H1 (cell line): Measurements from ENCODE around the gene PLEKHA4. TPM values are rescaled to one million over a fixed set of nuclear protein-coding genes. Genes with fewer than 3 reads are reported as not detected.
A peak's percentile ranks its signal among the peaks of the same experiment; 100 is the strongest.

ENCODE experiments used
- CTCF ChIA-PET: fragments of 300-600 bp; sonication (Branson Sonifier 250); formaldehyde crosslinking; loops from one replicate; lab custom pipeline; 2021; ENCODE audit not compliant: partially characterized antibody; lab: Charles Lee
- POLR2A ChIA-PET: fragments of 300-600 bp; sonication (Branson Sonifier 250); formaldehyde crosslinking; loops from one replicate; lab custom pipeline; 2021; ENCODE audit warnings: inconsistent platforms; ENCODE audit not compliant: partially characterized antibody; lab: Charles Lee
- DNase-seq, 2 experiments: peaks; one replicate each; pipeline versions ENCODE4 v3.0.0 to v3.0.0-alpha.2; 2010 to 2022; ENCODE audit warnings: low spot score in 2 of 2, low read depth in 1 of 2, mixed read lengths in 1 of 2
- FAIRE-seq: peaks from 2 replicates; lab custom pipeline; 2011; peaks lifted over from hg19 to GRCh38; lab: Jason Lieb, UNC
- H2AFZ ChIP-seq: 2 replicates; pipeline ENCODE4 v1.8.1; 2012; ENCODE audit warnings: low read length, inconsistent platforms
- H2AK5ac ChIP-seq: 2 replicates; pipeline ENCODE4 v1.6.1; 2013; ENCODE audit warnings: low read depth, low read length
- H2BK120ac ChIP-seq: replicated peaks from 2 replicates; pipeline ENCODE3; 2013; ENCODE audit warnings: low read depth, low read length, inconsistent platforms
- H2BK12ac ChIP-seq: 2 replicates; pipeline ENCODE4 v1.6.1; 2013; ENCODE audit warnings: low read depth, low read length
- H2BK15ac ChIP-seq: 2 replicates; pipeline ENCODE4 v1.6.1; 2013; ENCODE audit warnings: low read length
- H2BK20ac ChIP-seq: 2 replicates; pipeline ENCODE4 v1.6.1; 2013; ENCODE audit warnings: low read length
- H2BK5ac ChIP-seq: 2 replicates; pipeline ENCODE4 v1.6.1; 2013; ENCODE audit warnings: low read depth, low read length
- H3K14ac ChIP-seq: 2 replicates; pipeline ENCODE4 v1.6.1; 2013; ENCODE audit warnings: inconsistent platforms; ENCODE audit not compliant: insufficient read length
- H3K18ac ChIP-seq: 2 replicates; pipeline ENCODE4 v1.6.1; 2013; ENCODE audit warnings: low read length; ENCODE audit errors: extremely low read depth
- H3K23ac ChIP-seq: 2 replicates; pipeline ENCODE4 v1.6.1; 2013; ENCODE audit warnings: inconsistent platforms; ENCODE audit not compliant: insufficient read length
- H3K23me2 ChIP-seq: 2 replicates; pipeline ENCODE4 v1.6.1; 2013; ENCODE audit warnings: low read depth, low read length
- H3K27ac ChIP-seq: 2 replicates; pipeline ENCODE4 v1.6.1; 2011; ENCODE audit warnings: low read depth, low read length, inconsistent platforms
- H3K27me3 ChIP-seq, 4 experiments: replicated peaks in 1 of 4; 1 replicate in 1 of 4; 2 replicates in 3 of 4; pipeline versions ENCODE4 v1.6.1 to v1.8.1; 2011 to 2013; ENCODE audit warnings: low read length in 3 of 4, mild to moderate bottlenecking in 3 of 4, inconsistent platforms in 2 of 4, mixed read lengths in 2 of 4, moderate library complexity in 1 of 4; ENCODE audit not compliant: control insufficient read depth in 3 of 4, insufficient read depth in 3 of 4; ENCODE audit errors: extremely low read depth in 1 of 4
- H3K36me3 ChIP-seq, 4 experiments: 2 replicates each; pipeline versions ENCODE4 v1.6.1 to v1.8.1; 2011 to 2013; ENCODE audit warnings: mild to moderate bottlenecking in 4 of 4, low read length in 3 of 4, moderate library complexity in 2 of 4, control low read depth in 1 of 4, inconsistent platforms in 1 of 4; ENCODE audit not compliant: insufficient read depth in 4 of 4, control insufficient read depth in 2 of 4
- H3K4ac ChIP-seq: replicated peaks from 2 replicates; pipeline ENCODE3; 2013; ENCODE audit warnings: low read length, low read depth, mixed read lengths, inconsistent platforms; ENCODE audit not compliant: insufficient read length
- H3K4me1 ChIP-seq, 4 experiments: replicated peaks in 1 of 4; 1 replicate in 1 of 4; 2 replicates in 3 of 4; pipeline versions ENCODE4 v1.6.1 to v1.8.1; 2011 to 2013; ENCODE audit warnings: low read length in 3 of 4, inconsistent platforms in 2 of 4, mixed read lengths in 1 of 4; ENCODE audit not compliant: insufficient read depth in 4 of 4, control insufficient read depth in 3 of 4
- H3K4me2 ChIP-seq, 2 experiments: 2 replicates each; pipeline versions ENCODE4 v1.6.1 to v1.8.1; 2011 to 2013; ENCODE audit warnings: low read depth in 2 of 2, low read length in 2 of 2, control low read depth in 1 of 2, inconsistent platforms in 1 of 2, mild to moderate bottlenecking in 1 of 2; ENCODE audit not compliant: insufficient read depth in 1 of 2
- H3K4me3 ChIP-seq, 4 experiments: fragments of 200-600, 300-600 bp in 1 of 4; sonication (generic), shearing (Covaris generic), sonication (Bioruptor Twin) in 1 of 4; 2 replicates each; pipeline versions ENCODE4 v1.5.1 to v1.8.1; 2011 to 2016; ENCODE audit warnings: low read length in 4 of 4, low read depth in 3 of 4, control low read depth in 2 of 4, inconsistent platforms in 2 of 4, mild to moderate bottlenecking in 2 of 4, mixed read lengths in 1 of 4, moderate library complexity in 1 of 4; ENCODE audit not compliant: insufficient read depth in 2 of 4; ENCODE audit errors: extremely low read depth in 1 of 4
- H3K56ac ChIP-seq: replicated peaks from 2 replicates; pipeline ENCODE3; 2013; ENCODE audit warnings: low read depth, mild to moderate bottlenecking, mixed read lengths, low read length, inconsistent platforms; ENCODE audit not compliant: insufficient read length
- H3K79me1 ChIP-seq: 2 replicates; pipeline ENCODE4 v1.6.1; 2013; ENCODE audit warnings: low read depth, low read length, control low read depth
- H3K79me2 ChIP-seq, 2 experiments: 2 replicates each; pipeline versions ENCODE4 v1.6.1 to v1.8.1; 2012 to 2013; ENCODE audit warnings: low read length in 2 of 2, mild to moderate bottlenecking in 2 of 2, inconsistent platforms in 1 of 2; ENCODE audit not compliant: insufficient read depth in 2 of 2, control insufficient read depth in 1 of 2
- H3K9ac ChIP-seq, 4 experiments: replicated peaks in 1 of 4; 1 replicate in 1 of 4; 2 replicates in 3 of 4; pipeline versions ENCODE4 v1.6.1 to v1.8.1; 2011 to 2013; ENCODE audit warnings: low read depth in 3 of 4, low read length in 3 of 4, control low read depth in 2 of 4, mild to moderate bottlenecking in 2 of 4, moderate library complexity in 2 of 4, inconsistent platforms in 1 of 4; ENCODE audit errors: extremely low read depth in 1 of 4
- H3K9me3 ChIP-seq, 2 experiments: 2 replicates each; pipeline versions ENCODE4 v1.6.1 to v1.8.1; 2012 to 2013; ENCODE audit warnings: mild to moderate bottlenecking in 2 of 2, moderate library complexity in 2 of 2, control low read depth in 1 of 2, inconsistent platforms in 1 of 2, low read depth in 1 of 2, low read length in 1 of 2, mixed read lengths in 1 of 2; ENCODE audit not compliant: insufficient read depth in 2 of 2
- H4K20me1 ChIP-seq, 2 experiments: replicated peaks in 1 of 2; 2 replicates each; pipeline versions ENCODE3 to v1.8.1; 2011 to 2013; ENCODE audit warnings: inconsistent platforms in 2 of 2, low read length in 2 of 2, mild to moderate bottlenecking in 1 of 2; ENCODE audit not compliant: insufficient read depth in 2 of 2, control insufficient read depth in 1 of 2
- H4K5ac ChIP-seq: 2 replicates; pipeline ENCODE4 v1.6.1; 2013; ENCODE audit warnings: low read length, low read depth, mixed read lengths, inconsistent platforms; ENCODE audit not compliant: insufficient read length
- H4K8ac ChIP-seq: 2 replicates; pipeline ENCODE4 v1.8.0; 2013; ENCODE audit warnings: mild to moderate bottlenecking, moderate library complexity, low read length, inconsistent platforms; ENCODE audit not compliant: insufficient read depth; ENCODE audit errors: extremely low read depth
- H4K91ac ChIP-seq: replicated peaks from 2 replicates; pipeline ENCODE3; 2013; ENCODE audit warnings: low read length, mixed read lengths, inconsistent platforms; ENCODE audit not compliant: insufficient read length
- SIX5 ChIP-seq: IDR thresholded peaks from 2 replicates; pipeline ENCODE4 v1.6.1; 2011; ENCODE audit warnings: mild to moderate bottlenecking, low read depth, low read length
- YY1 ChIP-seq: IDR thresholded peaks from 2 replicates; pipeline ENCODE4 v1.6.1; 2011; ENCODE audit warnings: low read depth, mild to moderate bottlenecking, low read length
- WGBS, 2 experiments: shearing (Covaris generic) in 1 of 2; methylation state at CpG; one replicate each; pipeline versions ENCODE4 v1.1.6 to v1.1.7; 2013 to 2015; ENCODE audit warnings: low lambda C conversion rate in 2 of 2, mixed read lengths in 2 of 2, inconsistent platforms in 1 of 2, low coverage in 1 of 2, missing lambda C conversion rate in 1 of 2; ENCODE audit not compliant: insufficient replicate concordance in 2 of 2, insufficient coverage in 1 of 2, insufficient read length in 1 of 2; ENCODE audit errors: extremely low coverage in 1 of 2, missing lambda C conversion rate in 1 of 2; 5-methylcytosine and 5-hydroxymethylcytosine counted together
- polyA plus RNA-seq, 7 experiments: library from polyadenylated mRNA; depleted of rRNA in 3 of 7; stranded (reverse) in 5 of 7; unstranded in 2 of 7; fragments of >200 nt in 5 of 7; fragments of 200-250 nt in 2 of 7; gene quantifications; 1 replicate in 5 of 7; 2 replicates in 1 of 7; 4 replicates in 1 of 7; pipeline versions ENCODE4 v1.2.1 to v1.2.3, GENCODE V29; 2011 to 2013; ENCODE audit warnings: missing spikeins in 2 of 7, mixed read lengths in 2 of 7
- total RNA-seq: library from RNA; stranded (reverse); fragmentation: NEBNext Ultra II Directional; extraction: Animal tissue kit (Norgen Biotek cat#: 25700); gene quantifications from 2 replicates; pipeline ENCODE4 v1.2.1, GENCODE V29; 2021

PLEKHA4 gene
- total and polyA plus RNA-seq, 2 of the 8 experiments (the other 6 are each of a cell fraction or from before 2014, with no cell fraction given), result 8.2 to 18.0 TPM

DNA sequence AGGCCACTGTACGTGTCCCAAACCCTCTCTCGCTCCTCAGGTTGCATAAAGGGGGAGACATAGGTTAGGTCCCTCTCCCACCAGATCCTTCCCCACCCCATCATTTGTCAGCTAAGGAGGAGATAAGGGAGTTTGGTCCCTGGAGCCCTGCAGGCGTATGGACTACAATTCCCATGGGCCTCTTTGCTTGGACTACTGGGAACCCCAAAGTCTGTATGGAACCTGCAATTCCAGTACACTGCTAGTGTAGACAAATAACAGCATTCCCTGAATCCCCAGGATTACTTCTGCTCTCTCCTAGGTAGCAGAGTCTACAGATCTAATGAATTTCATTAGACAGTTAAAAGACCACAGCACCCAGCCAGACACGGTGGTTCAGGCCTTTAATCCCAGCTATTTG lies 16.1 kb downstream of the PLEKHA4 start:
- Histone ChIP-seq H2AFZ (no peak overlapping the region), H2BK15ac (no peak overlapping the region), H3K79me1 (no peaks in the 10 kb centered on the region), H4K5ac (no peak overlapping the region), H3K79me2 (no peaks in the 10 kb centered on the region), H4K20me1 (peaks cover 0 to 1% of the 10 kb centered on the region in 2 experiments), H2BK12ac (no peak overlapping the region), H2BK20ac (no peak overlapping the region), H3K9me3 (no peaks in the 10 kb centered on the region), H3K27ac (no peak overlapping the region), H4K8ac (no peak overlapping the region), H3K9ac (no peak overlapping the region), H3K4ac (no peak overlapping the region), H3K23me2 (no peaks in the 10 kb centered on the region), H2AK5ac (no peak overlapping the region), H4K91ac (no peak overlapping the region), H3K27me3 (no peaks in the 10 kb centered on the region), H3K14ac (no peak overlapping the region), H2BK5ac (no peak overlapping the region), H3K4me2 (no peak overlapping the region), H3K23ac (no peak overlapping the region), H3K4me1 (no peaks in the 10 kb centered on the region), H3K36me3 (peaks cover 0 to 6% (median 2%) of the 10 kb centered on the region in 4 experiments; a peak in 3 of 8 replicates), H3K18ac (no peak overlapping the region), H3K56ac (no peak overlapping the region), H2BK120ac (no peak overlapping the region), H3K4me3 (no peak overlapping the region)
- FAIRE-seq (no peak), DNase-seq (no peak)
- POLR2A ChIA-PET, result interaction anchor here (1.1 to 8.0 kb wide), 3 partner anchors 10 to 106 kb away, joined by 3 to 40 read pairs (median 8); partner anchors contain the start of genes IZUMO1 and PPP1R15A
- TF ChIP-seq YY1 (no peak), SIX5 (peak; percentile 39)
- CTCF ChIA-PET, result interaction anchor here (0.8 to 3.5 kb wide), 9 partner anchors 8 to 139 kb away, joined by 3 to 15 read pairs (median 3); no protein-coding TSS in a partner anchor
- 91% methylated on average over 4 of the region's 4 CpGs; no CpG with 5 or more reads in 1 of the 2 experiments for WGBS, 2 experiments
